Ectodermal cell (in vitro differentiated cells): ENCODE data around the gene BRPF1.

Experiments used
- H3K27ac ChIP-seq: 2 replicates; pipeline ENCODE4 v1.7.0; 2013; ENCODE audit warnings: mild to moderate bottlenecking, low read depth, low read length; ENCODE audit not compliant: insufficient read depth, poor library complexity, severe bottlenecking
- H3K27me3 ChIP-seq: 2 replicates; pipeline ENCODE4 v1.7.0; 2013; ENCODE audit warnings: mild to moderate bottlenecking, low read length; ENCODE audit not compliant: insufficient read depth, control insufficient read depth, poor library complexity, severe bottlenecking
- H3K36me3 ChIP-seq: one replicate; pipeline ENCODE4 v1.7.0; 2013; ENCODE audit warnings: low read length; ENCODE audit not compliant: control insufficient read depth, insufficient read depth
- H3K4me1 ChIP-seq: one replicate; pipeline ENCODE4 v1.7.0; 2013; ENCODE audit warnings: low read length; ENCODE audit not compliant: control insufficient read depth, insufficient read depth
- H3K4me3 ChIP-seq: 2 replicates; pipeline ENCODE4 v1.7.0; 2013; ENCODE audit warnings: low read depth, low read length, control low read depth; ENCODE audit not compliant: insufficient read depth
- H3K9me3 ChIP-seq: 2 replicates; pipeline ENCODE4 v1.7.0; 2013; ENCODE audit warnings: mild to moderate bottlenecking, low read length, moderate library complexity; ENCODE audit not compliant: control insufficient read depth
- WGBS, 2 experiments: methylation state at CpG; one replicate each; pipeline ENCODE4 v1.1.7; 2013; ENCODE audit warnings: missing lambda C conversion rate in 2 of 2; 5-methylcytosine and 5-hydroxymethylcytosine counted together

The BRPF1 gene

DNA sequence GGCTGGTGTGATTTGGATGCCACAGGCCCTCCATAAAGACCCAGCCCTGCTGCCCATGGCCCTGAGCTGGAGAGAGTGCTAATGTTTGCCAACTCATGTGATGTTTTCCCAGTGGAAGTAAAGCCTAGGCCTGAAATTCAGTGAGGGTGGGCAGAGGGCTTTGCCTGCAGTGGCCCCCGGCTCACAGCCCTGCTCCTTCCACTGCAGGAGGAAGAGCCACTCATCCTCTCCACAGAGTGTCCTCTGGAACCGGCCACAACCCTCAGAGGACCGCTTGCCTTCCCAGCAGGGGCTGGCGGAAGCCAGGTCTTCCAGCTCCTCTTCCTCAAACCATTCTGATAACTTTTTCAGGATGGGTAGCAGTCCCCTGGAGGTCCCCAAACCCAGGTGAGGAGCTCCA lies 41.8 kb upstream of the BRPF1 start:
- Histone ChIP-seq H3K4me1 (no peaks in the 10 kb centered on the region), H3K27me3 (no peaks in the 10 kb centered on the region), H3K4me3 (no peak overlapping the region), H3K9me3 (no peaks in the 10 kb centered on the region), H3K27ac (no peak overlapping the region), H3K36me3 (peaks cover 29% of the 10 kb centered on the region)
- WGBS, 2 experiments = 91 to 92% methylated on average over 4 of the region's 4 CpGs

GRCh38 chr3:9690451-9691450 lies 40.8 kb upstream of the BRPF1 start:
- 96% methylated on average over 15 of the region's 15 CpGs for WGBS, 2 experiments
- no peaks in the 10 kb centered on the region for H3K27me3 ChIP-seq
- H3K27ac ChIP-seq = no peak overlapping the region
- H3K9me3 ChIP-seq = no peaks in the 10 kb centered on the region
- H3K4me1 ChIP-seq = no peaks in the 10 kb centered on the region
- H3K36me3 ChIP-seq = peaks cover 26% of the 10 kb centered on the region
- H3K4me3 ChIP-seq = no peak overlapping the region

DNA sequence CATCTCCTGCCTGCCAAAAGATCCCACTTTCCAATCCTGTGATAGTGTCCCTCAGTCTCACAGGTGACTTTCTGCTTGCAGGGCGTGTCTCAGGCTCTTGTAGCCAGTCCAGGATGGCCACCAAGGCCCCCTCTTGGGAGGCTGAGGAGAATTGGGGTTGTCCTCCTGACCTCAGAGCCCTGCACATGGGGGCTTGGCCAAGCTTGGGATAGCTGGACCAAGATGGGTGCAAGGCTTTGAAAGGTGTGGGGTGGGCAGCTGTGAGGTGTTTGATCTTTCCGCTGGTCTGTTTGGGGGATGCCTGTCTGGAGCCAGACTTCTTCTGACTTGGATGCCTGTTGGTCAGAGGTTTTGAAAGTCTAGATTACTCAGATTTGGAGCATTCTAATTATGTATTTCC lies 39.9 kb upstream of the BRPF1 start:
- Histone ChIP-seq H3K27me3 (no peaks in the 10 kb centered on the region), H3K4me1 (no peaks in the 10 kb centered on the region), H3K27ac (no peak overlapping the region), H3K36me3 (peaks cover 25% of the 10 kb centered on the region), H3K9me3 (no peaks in the 10 kb centered on the region), H3K4me3 (no peak overlapping the region)
- 97% methylated on average over 2 of the region's 2 CpGs for WGBS, 2 experiments

DNA sequence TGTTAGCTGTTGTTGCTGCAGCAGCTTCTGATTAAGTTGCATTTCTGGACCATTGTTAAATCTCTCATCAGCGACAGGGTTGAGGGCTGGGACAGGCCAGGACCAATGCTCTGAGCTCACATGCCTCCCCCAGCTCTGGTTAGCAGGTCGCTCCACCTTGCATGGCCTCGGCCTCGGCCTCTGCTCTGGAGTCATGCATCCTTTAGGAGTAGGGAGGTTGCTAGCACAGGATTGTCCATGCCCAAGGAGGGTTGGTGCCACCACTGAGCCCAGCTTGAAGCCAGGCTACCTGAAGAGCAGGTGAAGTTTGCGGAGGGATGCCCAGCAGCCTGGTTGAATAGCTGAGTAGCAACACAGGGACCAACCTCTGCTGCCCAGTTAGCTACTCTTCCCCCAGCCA lies 39.1 kb upstream of the BRPF1 start:
- 94 to 95% methylated on average over 5 of the region's 5 CpGs for WGBS, 2 experiments
- Histone ChIP-seq H3K4me3 (no peak overlapping the region), H3K36me3 (peaks cover 28% of the 10 kb centered on the region), H3K4me1 (no peaks in the 10 kb centered on the region), H3K9me3 (no peaks in the 10 kb centered on the region), H3K27me3 (no peaks in the 10 kb centered on the region), H3K27ac (no peak overlapping the region)

- 66 to 71% methylated on average over 4 of the region's 4 CpGs for WGBS, 2 experiments
- H3K9me3 ChIP-seq = no peaks in the 10 kb centered on the region
- H3K4me1 ChIP-seq = peaks cover 5% of the 10 kb centered on the region
- no peak overlapping the region for H3K27ac ChIP-seq
- peaks cover 12% of the 10 kb centered on the region for H3K36me3 ChIP-seq
- H3K27me3 ChIP-seq = no peaks in the 10 kb centered on the region
- H3K4me3 ChIP-seq = no peak overlapping the region
Measured at GRCh38 chr3:9695345-9695744, 36.2 kb upstream of the BRPF1 start.

DNA sequence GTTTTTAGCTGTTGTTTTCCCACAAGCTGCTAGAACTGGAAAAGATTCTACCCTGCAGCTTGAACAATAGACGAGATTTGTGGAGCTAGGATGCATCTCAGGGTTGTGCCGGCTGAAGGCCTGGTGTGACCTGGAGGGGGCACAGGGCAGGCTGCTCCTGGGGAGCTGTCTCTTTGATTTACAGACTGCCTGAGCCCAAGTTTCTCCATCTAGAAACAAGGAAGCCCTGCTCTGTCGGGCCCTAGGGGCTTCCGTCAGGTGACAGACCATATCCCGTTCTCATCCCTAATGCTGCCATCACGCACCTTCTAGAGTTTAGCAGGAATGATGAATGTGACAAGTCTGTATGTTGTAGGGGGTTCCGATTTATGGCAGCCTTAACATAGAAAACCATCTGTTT lies 35.8 kb upstream of the BRPF1 start:
- H3K4me1 ChIP-seq = peaks cover 5% of the 10 kb centered on the region
- H3K27me3 ChIP-seq = no peaks in the 10 kb centered on the region
- no peak overlapping the region for H3K4me3 ChIP-seq
- no peak overlapping the region for H3K27ac ChIP-seq
- 94 to 95% methylated on average over 7 of the region's 7 CpGs for WGBS, 2 experiments
- H3K9me3 ChIP-seq = no peaks in the 10 kb centered on the region
- H3K36me3 ChIP-seq = peaks cover 12% of the 10 kb centered on the region

DNA sequence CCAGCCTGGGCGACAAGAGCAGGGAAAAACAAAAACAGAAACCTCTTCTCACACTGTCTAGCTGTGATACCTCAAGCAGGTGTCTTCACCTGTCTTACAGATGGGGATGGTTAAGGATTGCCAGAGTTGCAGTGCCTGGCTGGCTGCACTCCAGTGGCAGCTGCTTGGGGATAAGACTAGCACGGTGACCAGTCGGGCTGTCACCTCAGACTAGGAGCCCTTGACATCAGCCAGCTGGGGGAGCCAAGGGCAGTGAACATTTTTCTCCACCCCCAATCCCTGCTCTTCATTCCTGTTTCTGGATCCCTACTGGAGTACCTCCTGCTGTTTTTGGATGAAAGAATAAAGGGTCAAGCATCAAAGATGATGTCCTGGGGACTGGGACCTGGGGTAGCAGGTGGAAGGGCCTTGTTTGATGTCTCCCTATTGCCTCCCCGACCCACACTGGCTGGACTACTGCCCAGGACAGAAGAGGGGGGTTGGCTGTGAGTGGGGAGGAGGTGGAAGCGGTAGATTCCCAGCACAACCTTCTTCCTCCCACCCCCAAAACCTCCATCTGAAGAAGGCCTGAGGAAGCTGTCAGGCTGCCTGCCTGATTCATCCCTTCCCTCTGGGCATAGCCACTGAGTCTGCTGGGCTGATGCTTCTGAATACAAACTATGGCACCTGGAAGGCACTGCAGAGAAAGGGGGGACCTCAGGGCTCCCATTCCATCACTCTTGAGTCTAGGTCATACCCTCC lies 34.9 kb upstream of the BRPF1 start:
- peaks cover 5% of the 10 kb centered on the region for H3K4me1 ChIP-seq
- no peaks in the 10 kb centered on the region for H3K9me3 ChIP-seq
- no peak overlapping the region for H3K4me3 ChIP-seq
- peaks cover 12% of the 10 kb centered on the region for H3K36me3 ChIP-seq
- no peak overlapping the region for H3K27ac ChIP-seq
- H3K27me3 ChIP-seq = no peaks in the 10 kb centered on the region
- WGBS, 2 experiments = 86 to 87% methylated on average over 4 to 5 of the region's 5 CpGs

DNA sequence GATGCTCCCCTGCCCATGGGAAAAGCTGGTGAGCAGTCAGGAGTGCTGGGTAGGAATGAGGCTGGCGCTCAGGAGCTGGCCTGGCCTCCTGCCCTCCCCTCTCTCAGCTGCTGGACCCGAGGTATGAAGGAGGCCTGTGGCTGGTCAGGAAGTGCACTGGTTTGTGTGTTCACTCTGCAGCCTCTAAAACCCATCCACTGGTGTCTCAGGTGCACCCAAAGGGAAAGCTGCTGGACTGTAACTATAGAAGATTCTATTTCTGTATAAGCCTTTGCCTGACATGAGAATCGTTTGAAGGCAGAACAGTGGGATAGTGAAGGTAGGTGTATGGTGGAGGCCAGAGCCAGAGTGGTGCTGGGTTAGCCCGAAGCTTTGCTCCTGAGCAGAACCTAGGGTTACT lies 33.6 kb upstream of the BRPF1 start:
- Histone ChIP-seq H3K9me3 (no peaks in the 10 kb centered on the region), H3K4me3 (no peak overlapping the region), H3K4me1 (peaks cover 5% of the 10 kb centered on the region), H3K27ac (no peak overlapping the region), H3K36me3 (peaks cover 12% of the 10 kb centered on the region), H3K27me3 (peaks cover 2% of the 10 kb centered on the region)
- 95 to 96% methylated on average over 4 of the region's 4 CpGs for WGBS, 2 experiments

- Histone ChIP-seq H3K27me3 (peaks cover 6% of the 10 kb centered on the region), H3K36me3 (peaks cover 12% of the 10 kb centered on the region), H3K4me3 (no peak overlapping the region), H3K4me1 (peaks cover 5% of the 10 kb centered on the region), H3K9me3 (no peaks in the 10 kb centered on the region), H3K27ac (no peak overlapping the region)
- WGBS, 2 experiments = 94 to 100% methylated on average over 3 of the region's 3 CpGs
Measured at GRCh38 chr3:9698293-9698692, 33.2 kb upstream of the BRPF1 start.

GRCh38 chr3:9700536-9700935 lies 31.0 kb upstream of the BRPF1 start:
- 88% methylated on average over 2 of the region's 2 CpGs for WGBS, 2 experiments
- H3K27ac ChIP-seq = no peak overlapping the region
- peaks cover 8% of the 10 kb centered on the region for H3K36me3 ChIP-seq

More at GRCh38 chr3:9700536-9700935, 31.0 kb upstream of the BRPF1 start:
- no peaks in the 10 kb centered on the region for H3K9me3 ChIP-seq
- peaks cover 13% of the 10 kb centered on the region for H3K4me1 ChIP-seq
- H3K4me3 ChIP-seq = no peak overlapping the region
- peaks cover 27% of the 10 kb centered on the region for H3K27me3 ChIP-seq
